GM12892 (cell line): ENCODE measurements around the gene PLBD2.

Experiments used
- DNase-seq: peaks from one replicate; pipeline ENCODE4 v3.0.0; 2011; ENCODE audit not compliant: insufficient read length
- FAIRE-seq: peaks from 2 replicates; lab custom pipeline; 2011; peaks lifted over from hg19 to GRCh38; lab: Jason Lieb, UNC
- POLR2A ChIP-seq: IDR thresholded peaks from 2 replicates; pipeline ENCODE4 v1.6.1; 2011; ENCODE audit warnings: low read depth, low read length, control low read depth
- POLR2AphosphoS5 ChIP-seq: IDR thresholded peaks from 2 replicates; pipeline ENCODE4 v1.6.1; 2011; ENCODE audit warnings: low read depth, low read length, control low read depth
- TAF1 ChIP-seq: IDR thresholded peaks from 2 replicates; pipeline ENCODE4 v1.6.1; 2011; ENCODE audit warnings: low read depth, mild to moderate bottlenecking, control low read depth, low read length, borderline replicate concordance

The PLBD2 gene

GRCh38 chr12:113326775-113327395, 31.5 kb upstream of the PLBD2 start:
- no peak for DNase-seq
- no peak for FAIRE-seq
- no peak for TF ChIP-seq TAF1
- no peak for TF ChIP-seq POLR2AphosphoS5
- no peak for TF ChIP-seq POLR2A

GRCh38 chr12:113328368-113328889, 30.0 kb upstream of the PLBD2 start:
- FAIRE-seq, result no peak
- no peak for TF ChIP-seq TAF1
- TF ChIP-seq POLR2AphosphoS5, result no peak
- no peak for TF ChIP-seq POLR2A
- DNase-seq, result no peak

- no peak for FAIRE-seq
- no peak for DNase-seq
- TF ChIP-seq POLR2AphosphoS5, result no peak
- no peak for TF ChIP-seq POLR2A
- TF ChIP-seq TAF1, result no peak
These were observed 29.2 kb upstream of the PLBD2 start for GRCh38 chr12:113329022-113329790.

- no peak for DNase-seq
- FAIRE-seq, result no peak
- TF ChIP-seq POLR2AphosphoS5 (no peak), POLR2A (no peak), TAF1 (no peak)
These were observed 28.5 kb upstream of the PLBD2 start for GRCh38 chr12:113329791-113330417.

GRCh38 chr12:113330505-113330904, 27.9 kb upstream of the PLBD2 start:
- FAIRE-seq (no peak), DNase-seq (no peak)
- TF ChIP-seq POLR2A (no peak), POLR2AphosphoS5 (no peak), TAF1 (no peak)

GRCh38 chr12:113332688-113333417, 25.5 kb upstream of the PLBD2 start:
- no peak for DNase-seq
- no peak for FAIRE-seq
- TF ChIP-seq TAF1 (no peak), POLR2A (no peak), POLR2AphosphoS5 (no peak)

- no peak for FAIRE-seq
- TF ChIP-seq POLR2AphosphoS5 (no peak), POLR2A (no peak), TAF1 (no peak)
- no peak for DNase-seq
These were observed 25.0 kb upstream of the PLBD2 start for GRCh38 chr12:113333418-113333750.

- no peak for TF ChIP-seq POLR2A
- TF ChIP-seq POLR2AphosphoS5, result no peak
- TF ChIP-seq TAF1, result no peak
- DNase-seq (no peak), FAIRE-seq (no peak)
These were observed 24.3 kb upstream of the PLBD2 start for GRCh38 chr12:113333877-113334785.

GRCh38 chr12:113334786-113335539, 23.4 kb upstream of the PLBD2 start, which contains the start of gene SLC8B1:
TSS of gene SLC8B1 (minus strand) at chr12:113335109. CDS start at chr12:113332878, 2,231 bp downstream.
- FAIRE-seq, result peak; percentile 89
- no peak for TF ChIP-seq POLR2AphosphoS5
- TF ChIP-seq TAF1, result no peak
- peak; percentile 75; the same call in 1 of the 2 replicates for TF ChIP-seq POLR2A

GRCh38 chr12:113339540-113339939, 18.8 kb upstream of the PLBD2 start:
- TF ChIP-seq POLR2A (no peak), POLR2AphosphoS5 (no peak), TAF1 (no peak)
- DNase-seq (no peak), FAIRE-seq (no peak)

More at GRCh38 chr12:113334786-113335539, 23.4 kb upstream of the PLBD2 start, which contains the start of gene SLC8B1:
- DNase-seq, result peak; percentile 89
